ENCODE data around the gene MREG.
"Not testable (repeated sequence)": the region's sequence is repeated elsewhere in the genome, so short reads cannot be mapped to it uniquely, and the experiment has no call there.

Gene MREG

GRCh38 chr2:216018709-216019108 is 5.4 kb upstream of the MREG start:
- DNase-seq = no peak

GRCh38 chr2:216017365-216017764 is 4.0 kb upstream of the MREG start:
- DNase-seq = no peak

- no peak for DNase-seq
These were observed 3.2 kb upstream of the MREG start for GRCh38 chr2:216016581-216016980.

GRCh38 chr2:216015722-216016464 is 2.5 kb upstream of the MREG start:
- peak; percentile 50 for DNase-seq

- no peak for DNase-seq
These were observed 1.6 kb upstream of the MREG start for GRCh38 chr2:216014986-216015385.

- DNase-seq = no peak
These were observed 655 bp upstream of the MREG start for GRCh38 chr2:216014006-216014405.

GRCh38 chr2:216012830-216013079 is 596 bp downstream of the MREG start:
- DNase-seq = no peak

GRCh38 chr2:216012133-216012829 is 1.1 kb downstream of the MREG start:
- no peak for DNase-seq

- DNase-seq = not testable (repeated sequence)
These were observed 4.1 kb downstream of the MREG start for GRCh38 chr2:216009215-216009614.

- no peak for DNase-seq
These were observed 5.0 kb downstream of the MREG start for GRCh38 chr2:216008387-216008786.

- no peak for DNase-seq
These were observed 7.1 kb downstream of the MREG start for GRCh38 chr2:216006164-216006663.

- no peak for DNase-seq
These were observed 8.6 kb downstream of the MREG start for GRCh38 chr2:216004697-216005283.

GRCh38 chr2:216003876-216004696 is 9.3 kb downstream of the MREG start:
- DNase-seq = no peak

- DNase-seq = no peak
These were observed 10.7 kb downstream of the MREG start for GRCh38 chr2:216002693-216003092.

- no peak for DNase-seq
These were observed 11.2 kb downstream of the MREG start for GRCh38 chr2:216002101-216002678.

- DNase-seq = no peak
These were observed 11.9 kb downstream of the MREG start for GRCh38 chr2:216001216-216002100.

- no peak for DNase-seq
These were observed 14.7 kb downstream of the MREG start for GRCh38 chr2:215998636-215999035.

GRCh38 chr2:215997219-215997618 is 16.1 kb downstream of the MREG start:
- DNase-seq = no peak

GRCh38 chr2:215994911-215995310 is 18.4 kb downstream of the MREG start:
- DNase-seq = no peak

- DNase-seq = not testable (repeated sequence)
These were observed 24.7 kb downstream of the MREG start for GRCh38 chr2:215988556-215989207.

GRCh38 chr2:215985257-215985656 is 28.1 kb downstream of the MREG start:
- no peak for DNase-seq
